NOMO-1 treated with dmso at 0.1 percent for 144 hours (cell line): ENCODE measurements around the gene DUSP5.

Experiments used
- DNase-seq: peaks from one replicate; lab custom pipeline; 2025; ENCODE audit not compliant: unreplicated experiment; lab: John Stamatoyannopoulos, UW

The DUSP5 gene

GRCh38 chr10:110480387-110480786 is 17.3 kb upstream of the DUSP5 start:
- no peak for DNase-seq

- DNase-seq, result no peak
Observed at GRCh38 chr10:110481919-110482318, 15.8 kb upstream of the DUSP5 start.

GRCh38 chr10:110483633-110484032 is 14.1 kb upstream of the DUSP5 start:
- no peak for DNase-seq

DNA sequence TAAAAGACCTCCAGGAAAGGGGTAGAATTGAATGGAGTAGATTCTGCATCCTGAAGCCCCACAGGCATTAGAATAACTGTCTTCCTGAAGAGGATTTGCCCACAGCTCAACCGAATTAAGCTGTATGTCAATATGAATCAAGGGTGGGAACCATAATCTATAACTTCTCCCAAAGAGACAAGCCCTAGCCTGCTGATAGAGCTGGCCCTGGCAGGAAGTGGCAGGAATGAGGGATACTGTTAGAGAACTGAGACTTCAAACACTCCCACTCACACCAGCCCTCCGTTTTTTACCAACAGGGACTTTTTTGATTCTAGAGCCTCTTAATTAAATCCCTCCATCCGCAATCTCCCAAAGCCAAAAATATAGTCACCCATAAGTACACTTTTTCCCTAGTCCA is 12.2 kb upstream of the DUSP5 start:
- DNase-seq, result no peak

DNA sequence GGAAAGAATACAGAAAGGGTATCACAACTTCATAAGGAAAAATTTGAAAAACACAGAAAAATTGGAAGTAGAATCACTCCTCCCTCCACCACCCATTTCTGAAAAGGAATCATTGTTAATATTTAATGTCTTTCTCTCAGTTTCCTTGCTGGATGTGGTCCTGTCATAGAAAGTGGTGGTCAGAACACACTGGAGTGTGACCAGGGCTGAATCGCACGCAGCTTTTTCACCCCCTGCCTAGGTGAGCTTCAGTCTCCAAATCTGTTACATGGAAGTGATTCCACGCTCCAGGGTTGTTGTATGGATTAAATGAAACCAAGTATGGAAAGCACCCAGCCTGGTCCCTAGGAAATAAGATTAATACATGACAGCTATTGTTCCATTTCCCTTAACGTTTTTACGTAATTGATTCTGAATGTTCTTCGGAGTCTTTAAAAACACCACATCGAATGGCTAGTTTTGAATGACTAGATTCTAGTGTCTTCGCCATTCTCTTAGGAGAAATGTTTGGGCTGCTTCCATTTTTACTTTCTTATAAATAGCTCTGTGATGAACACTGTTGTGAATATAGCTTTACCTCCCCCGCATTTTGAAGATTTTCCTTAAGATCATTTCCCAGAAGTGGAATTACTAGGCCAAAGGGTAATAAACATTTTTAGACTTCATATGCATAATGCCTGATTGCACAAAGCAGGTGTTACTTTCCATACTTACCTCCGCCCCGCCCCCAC is 10.9 kb upstream of the DUSP5 start:
- DNase-seq, result no peak

DNA sequence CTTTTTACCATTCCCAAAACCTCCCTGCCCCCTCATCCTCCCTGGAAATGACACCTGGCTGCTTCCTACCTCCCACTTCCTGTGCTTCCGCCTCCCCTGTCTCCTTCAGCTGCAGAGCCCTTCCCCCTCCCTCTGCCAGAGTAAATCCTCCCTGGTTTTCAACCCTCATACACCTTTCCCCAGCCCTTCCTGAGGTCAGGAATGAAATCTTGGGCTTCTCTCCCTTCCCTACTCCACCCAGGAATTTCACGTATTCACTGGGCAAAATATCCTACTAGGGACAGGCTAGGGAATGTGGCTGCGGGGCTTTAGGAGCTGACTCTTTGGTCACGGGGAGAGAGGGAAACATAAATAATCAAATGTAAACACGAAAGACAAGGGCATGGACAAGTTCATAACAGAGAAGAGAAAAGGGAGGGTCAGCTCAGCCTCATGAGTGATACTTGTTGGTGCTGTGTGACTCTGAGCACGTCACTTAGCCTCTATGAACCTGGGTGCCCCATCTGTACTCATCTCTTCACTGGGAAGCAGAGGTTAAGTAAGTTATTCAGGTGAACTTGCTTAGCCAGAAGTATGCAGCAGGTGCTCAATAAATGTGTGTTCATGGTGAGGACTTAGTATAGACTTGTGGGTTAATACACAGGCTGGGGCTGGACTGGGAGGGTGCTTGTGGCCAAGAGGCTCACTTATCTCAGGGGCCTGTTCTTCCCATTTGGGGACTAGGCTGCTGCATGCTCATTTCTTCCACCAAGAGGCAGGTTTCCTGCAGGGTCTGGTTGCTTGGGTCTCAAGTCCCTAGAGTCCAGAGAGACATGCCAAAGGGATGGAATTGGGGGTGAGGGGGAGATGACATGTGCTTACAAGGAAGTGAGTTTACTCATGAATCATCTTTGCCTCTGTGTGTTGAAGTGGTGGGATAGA is 10.0 kb upstream of the DUSP5 start:
- no peak for DNase-seq

DNA sequence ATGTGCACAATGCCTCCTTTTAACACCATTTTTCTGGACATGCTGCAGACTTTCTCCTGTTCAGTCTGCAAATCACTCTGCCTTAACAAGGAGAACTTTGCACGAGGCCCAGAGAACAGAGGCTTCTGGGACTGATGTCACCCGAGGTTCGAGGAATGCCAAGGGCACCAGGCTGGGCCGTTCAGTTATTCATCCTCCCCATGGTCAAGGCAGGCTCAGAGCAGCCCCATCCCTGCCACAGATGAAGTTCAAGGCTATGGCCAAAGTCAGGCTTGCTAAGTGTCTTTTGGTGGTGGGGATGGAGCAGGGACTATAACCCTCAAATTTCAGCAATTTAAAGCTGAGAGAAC is 9.4 kb upstream of the DUSP5 start:
- DNase-seq, result no peak

- no peak for DNase-seq
Observed at GRCh38 chr10:110488940-110489339, 8.8 kb upstream of the DUSP5 start.

- DNase-seq, result no peak
Observed at GRCh38 chr10:110490640-110491039, 7.1 kb upstream of the DUSP5 start.

DNA sequence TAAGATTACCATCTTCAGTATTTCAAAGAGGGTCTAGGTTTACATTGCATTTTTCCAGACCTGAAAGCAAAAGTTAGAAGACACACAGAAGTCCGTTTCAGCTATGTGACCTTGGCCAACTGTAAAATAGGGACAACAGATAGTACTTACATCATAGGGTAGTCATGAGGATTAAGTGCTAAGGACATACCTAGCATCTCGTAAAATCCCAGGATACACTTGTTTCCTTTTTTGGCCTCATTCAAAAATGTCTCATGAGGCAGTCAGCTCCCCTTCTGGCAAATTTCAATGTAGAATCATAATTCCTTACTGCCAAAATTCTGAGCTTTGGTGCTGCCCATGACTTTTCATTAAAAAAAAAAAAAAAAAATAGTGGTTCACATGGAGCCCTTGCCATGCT is 6.4 kb upstream of the DUSP5 start:
- DNase-seq, result no peak

DNA sequence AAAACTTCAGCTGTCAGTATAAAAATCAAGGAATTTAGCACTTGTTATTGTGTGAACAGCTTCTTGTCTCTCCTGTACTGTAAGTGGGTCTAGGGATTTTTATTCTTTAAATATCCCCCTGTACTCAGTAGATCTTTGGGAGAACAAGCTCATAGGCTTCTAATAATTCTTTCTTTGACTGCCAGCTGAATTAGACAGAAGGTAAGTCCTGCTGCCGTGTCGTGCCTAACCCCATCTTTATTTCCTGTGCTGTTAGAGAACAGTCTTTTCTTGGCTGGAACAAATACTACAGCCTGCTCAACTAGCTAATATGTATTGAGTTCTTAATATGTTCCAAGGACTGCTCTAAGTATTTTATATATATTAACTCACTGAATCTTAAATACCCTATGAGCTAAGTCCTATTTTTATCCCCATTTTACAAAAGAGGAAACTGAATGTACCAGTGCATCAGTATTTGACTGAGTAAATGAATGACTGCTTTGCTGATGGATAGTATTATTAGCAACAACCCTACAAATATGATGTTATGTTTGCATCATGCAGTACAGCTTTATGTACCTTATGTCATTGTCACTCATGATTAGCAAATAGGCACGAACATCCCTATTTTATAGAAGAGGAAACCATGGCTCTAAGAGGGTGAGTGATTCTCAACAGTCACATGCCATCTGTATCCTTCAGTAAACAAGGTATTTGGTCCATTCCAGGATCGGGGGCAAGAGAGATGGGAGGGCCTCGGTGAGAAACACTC is 5.5 kb upstream of the DUSP5 start:
- no peak for DNase-seq

GRCh38 chr10:110493832-110494426 is 3.8 kb upstream of the DUSP5 start:
- DNase-seq, result no peak

DNA sequence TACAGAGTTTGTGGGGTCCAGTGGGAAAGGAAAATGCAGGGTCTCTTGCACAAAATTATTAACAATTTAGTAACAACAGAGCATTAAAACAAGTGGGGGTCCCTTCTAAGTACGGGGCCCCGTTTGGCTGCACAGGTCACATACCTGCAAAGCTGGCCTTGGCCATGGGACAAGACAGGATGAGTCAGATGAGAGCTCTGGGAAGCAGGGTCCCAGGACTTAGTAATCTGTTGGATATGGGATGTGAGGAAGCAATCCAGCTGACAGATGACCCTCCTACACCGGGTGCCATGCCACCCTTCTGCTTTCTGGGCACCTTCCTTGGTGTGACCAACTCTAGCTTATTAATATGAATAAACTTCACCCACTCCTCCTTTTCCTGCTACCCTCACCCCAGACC is 3.2 kb upstream of the DUSP5 start:
- no peak for DNase-seq

- DNase-seq, result no peak
Observed at GRCh38 chr10:110495731-110496552, 1.8 kb upstream of the DUSP5 start.

DNA sequence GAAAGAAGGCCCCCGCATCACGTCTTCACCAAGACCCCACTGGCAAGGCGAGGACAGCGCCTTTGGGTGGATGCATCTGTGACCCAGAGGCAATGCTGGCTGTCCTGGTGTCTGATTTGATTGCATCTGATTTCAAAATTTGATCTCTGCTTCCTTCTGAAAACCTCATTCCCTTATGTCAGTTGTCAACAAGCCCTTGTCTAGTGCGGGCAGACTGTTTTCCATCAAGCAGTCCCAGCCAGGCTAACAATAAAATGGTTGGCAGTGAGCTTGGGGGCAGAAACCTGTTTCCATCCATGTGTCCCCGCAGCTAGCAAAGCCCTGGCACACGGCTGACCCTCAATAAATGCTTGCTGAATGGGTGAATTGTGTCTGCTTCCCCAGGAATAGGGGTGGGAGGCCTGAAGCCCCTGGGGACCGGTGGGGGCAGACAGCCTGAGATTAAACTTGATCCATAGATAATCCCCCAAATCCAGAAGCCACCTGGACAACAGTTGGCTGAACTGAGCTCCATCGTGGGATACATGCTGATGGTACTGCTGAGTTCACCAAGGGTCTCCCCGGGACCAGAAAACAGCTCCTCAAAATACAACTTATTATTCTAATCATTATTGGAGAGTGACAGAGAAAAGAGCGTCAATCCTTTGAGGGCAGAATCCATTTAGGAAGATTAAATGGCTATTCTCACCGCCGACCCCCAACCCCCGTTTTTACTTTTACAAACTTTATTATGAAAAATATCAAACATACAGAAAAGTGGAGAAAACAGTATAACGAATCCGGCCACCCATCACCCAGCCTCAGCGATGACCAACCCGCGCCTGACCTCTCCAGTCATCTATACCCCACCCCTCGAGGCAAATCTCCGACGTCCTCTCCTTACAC is 912 bp upstream of the DUSP5 start:
- no peak for DNase-seq

- DNase-seq, result peak; percentile 52
Observed at GRCh38 chr10:110498087-110498981, 627 bp downstream of the DUSP5 start.

DNA sequence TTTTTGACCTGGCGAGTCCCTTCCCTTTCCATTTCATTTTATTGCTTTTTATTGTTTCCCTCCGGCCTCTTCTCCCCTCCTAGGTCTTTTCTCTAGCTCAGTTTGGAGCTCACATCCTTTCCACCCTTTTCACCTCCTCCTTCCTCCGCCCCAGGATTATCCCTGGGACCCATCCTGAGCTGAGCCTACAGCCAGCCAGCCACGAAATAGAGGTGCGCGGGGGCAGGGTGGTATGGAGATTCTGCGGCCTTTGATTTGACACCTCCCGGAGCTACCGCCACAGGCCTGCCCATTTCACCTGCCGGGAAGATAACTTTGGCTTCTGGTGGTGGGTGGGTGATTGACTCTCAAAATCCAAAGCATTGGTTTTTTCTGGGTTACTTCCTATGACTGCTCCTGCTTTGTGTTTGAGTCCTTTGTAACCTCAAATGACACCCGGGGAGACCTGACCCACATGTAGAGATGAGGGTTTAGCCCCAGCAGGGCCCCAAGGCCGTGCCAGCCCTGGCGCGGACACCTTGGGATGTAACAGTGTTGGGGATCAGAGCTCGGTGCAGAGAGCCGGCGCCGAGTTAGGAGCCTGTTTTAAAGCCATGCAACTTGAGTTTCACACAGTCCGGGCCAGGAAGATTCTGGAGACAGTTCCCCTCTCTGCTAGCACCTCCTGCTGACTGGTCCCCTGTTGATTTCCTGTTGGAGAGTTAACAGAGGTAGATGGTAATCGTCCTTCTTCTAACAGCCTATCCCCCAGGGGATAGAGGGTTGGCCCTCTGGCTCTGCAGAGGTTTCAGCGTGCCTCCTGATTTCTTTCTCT is 1.5 kb downstream of the DUSP5 start:
- DNase-seq, result no peak
